SH-SY5Y (cell line): ENCODE measurements around the gene NPM1.

Source experiments
- GATA2 ChIP-seq: IDR thresholded peaks from 2 replicates; pipeline ENCODE4 v1.6.1; 2011; ENCODE audit warnings: mild to moderate bottlenecking, low read depth, low read length
- GATA3 ChIP-seq: IDR thresholded peaks from 2 replicates; pipeline ENCODE4 v1.6.1; 2011; ENCODE audit warnings: low read depth, mild to moderate bottlenecking, low read length, moderate library complexity

DNA sequence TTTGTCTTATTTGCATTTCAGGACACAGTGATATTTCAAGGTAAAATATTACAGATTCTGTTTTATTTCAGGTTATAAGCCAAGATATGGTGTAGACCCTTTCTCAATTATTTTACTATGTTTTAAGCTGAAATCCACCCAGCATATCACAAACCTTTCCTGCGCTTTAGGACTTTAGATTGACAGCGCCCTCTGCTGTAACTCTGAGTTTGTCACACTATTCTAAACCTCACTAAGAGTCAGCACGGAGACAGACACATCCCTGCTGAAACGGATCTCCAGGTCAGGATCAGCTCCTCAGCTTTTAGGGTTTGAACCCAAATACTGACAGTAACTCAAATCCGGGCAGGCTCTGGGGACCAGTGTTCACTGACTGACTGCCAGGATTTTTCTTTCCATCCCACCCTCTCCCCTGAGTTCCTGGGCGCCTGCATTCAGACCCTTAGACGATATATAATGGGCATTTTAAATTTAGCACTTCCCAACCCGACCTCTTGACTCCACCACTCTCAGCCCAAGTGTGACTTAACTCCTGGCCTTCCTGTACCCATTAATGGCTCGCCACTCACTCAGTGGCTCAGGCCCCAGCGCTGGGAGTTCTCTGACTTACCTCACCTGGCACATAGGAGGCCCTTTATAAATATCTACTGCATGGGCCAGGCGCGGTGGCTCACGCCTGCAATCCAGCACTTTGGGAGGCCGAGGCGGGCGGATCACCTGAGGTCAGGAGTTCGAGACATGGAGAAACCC lies 45.1 kb upstream of the NPM1 start:
- TF ChIP-seq GATA2: no peak
- no peak for TF ChIP-seq GATA3
